GM23248 (cell line): ENCODE measurements around the gene DMAC2. TPM values are rescaled to one million over a fixed set of nuclear protein-coding genes. Genes with fewer than 3 reads are reported as not detected.
"Not testable (repeated sequence)": the region's sequence is repeated elsewhere in the genome, so short reads cannot be mapped to it uniquely, and the experiment has no call there.

Source experiments
- DNase-seq: peaks from one replicate; pipeline ENCODE4 v3.0.0-alpha.2; 2015
- H2AFZ ChIP-seq: fragments of 200-600 bp; sonication (generic); 2 replicates; pipeline ENCODE4 v1.6.1; 2016; ENCODE audit warnings: antibody characterized with exemption
- H3F3A ChIP-seq: fragments of 200-600 bp; sonication (generic); 2 replicates; pipeline ENCODE4 v1.6.1; 2016; ENCODE audit warnings: mild to moderate bottlenecking, antibody characterized with exemption, mixed run types; ENCODE audit not compliant: insufficient read depth
- H3K27ac ChIP-seq: fragments of 200-600 bp; sonication (generic); 2 replicates; pipeline ENCODE4 v1.5.1; 2016; ENCODE audit warnings: mild to moderate bottlenecking
- H3K27me3 ChIP-seq: fragments of 200-600 bp; sonication (generic); replicated peaks from 2 replicates; pipeline ENCODE4 v1.6.1; 2016; ENCODE audit warnings: mild to moderate bottlenecking; ENCODE audit not compliant: insufficient read depth
- H3K36me3 ChIP-seq: fragments of 200-600 bp; sonication (generic); 2 replicates; pipeline ENCODE4 v1.6.1; 2016; ENCODE audit warnings: low read depth, mild to moderate bottlenecking
- H3K4me1 ChIP-seq: fragments of 200-600 bp; sonication (generic); 2 replicates; pipeline ENCODE4 v1.6.1; 2016; ENCODE audit warnings: mild to moderate bottlenecking; ENCODE audit not compliant: insufficient read depth
- H3K4me2 ChIP-seq: fragments of 200-600 bp; sonication (generic); one replicate; pipeline ENCODE4 v1.6.1; 2016; ENCODE audit warnings: mild to moderate bottlenecking; ENCODE audit not compliant: unreplicated experiment
- H3K4me3 ChIP-seq: fragments of 200-600 bp; sonication (generic); 2 replicates; pipeline ENCODE4 v1.5.1; 2016; ENCODE audit warnings: mild to moderate bottlenecking
- H3K79me2 ChIP-seq: fragments of 200-600 bp; sonication (generic); 2 replicates; pipeline ENCODE4 v1.6.1; 2016; ENCODE audit warnings: mild to moderate bottlenecking; ENCODE audit not compliant: insufficient read depth
- H3K9ac ChIP-seq: fragments of 200-600 bp; sonication (generic); 2 replicates; pipeline ENCODE4 v1.6.1; 2016; ENCODE audit warnings: mild to moderate bottlenecking
- H3K9me2 ChIP-seq: fragments of 200-600 bp; sonication (generic); 2 replicates; pipeline ENCODE4 v1.6.1; 2016; ENCODE audit warnings: mixed run types, mild to moderate bottlenecking, moderate library complexity; ENCODE audit not compliant: insufficient read depth
- H3K9me3 ChIP-seq: fragments of 200-600 bp; sonication (generic); one replicate; pipeline ENCODE4 v1.6.1; 2017; ENCODE audit warnings: low read depth
- H4K20me1 ChIP-seq: fragments of 200-600 bp; sonication (generic); 2 replicates; pipeline ENCODE4 v1.6.0; 2016; ENCODE audit not compliant: insufficient read depth
- EZH2 ChIP-seq: fragments of 200-600 bp; sonication (generic); IDR thresholded peaks from 2 replicates; pipeline ENCODE4 v1.6.1; 2018; ENCODE audit warnings: antibody characterized with exemption, mild to moderate bottlenecking; ENCODE audit not compliant: insufficient read depth, poor library complexity, severe bottlenecking
- EZH2phosphoT487 ChIP-seq: fragments of 200-600 bp; sonication (generic); IDR thresholded peaks from 2 replicates; pipeline ENCODE4 v1.6.1; 2018; ENCODE audit warnings: antibody characterized with exemption, moderate library complexity, mild to moderate bottlenecking, low read depth; ENCODE audit not compliant: insufficient read depth
- WGBS, 2 experiments: methylation state at CpG; one replicate each; pipeline ENCODE4 v1.1.6; 2015 to 2017; ENCODE audit warnings: low lambda C conversion rate in 2 of 2, low coverage in 1 of 2; ENCODE audit errors: missing lambda C conversion rate in 2 of 2; 5-methylcytosine and 5-hydroxymethylcytosine counted together
- in situ Hi-C: fragments of 300-500 bp; cut with MboI; formaldehyde crosslinking; loops from 2 replicates; pipeline ENCODE4 v1.15.0; 2020
- polyA plus RNA-seq: library from polyadenylated mRNA; unstranded; fragments of >200 nt; fragmentation: Nextera tagmentation; extraction: Ambion mirVana; gene quantifications from 2 replicates; pipeline ENCODE4 v1.2.1, GENCODE V29; 2016
- small RNA-seq: library from RNA; depleted of rRNA; stranded (forward); fragments of <200 nt; gene quantifications from one replicate; pipeline ENCODE3, GENCODE V24; 2014; ENCODE audit warnings: low read depth, low replicate concordance
- total RNA-seq: library from RNA; depleted of rRNA; stranded (reverse); fragments of >200 nt; shearing (Covaris generic); gene quantifications from 2 replicates; pipeline ENCODE4 v1.2.3, GENCODE V29; 2014; rRNA removed

Gene DMAC2
- total and polyA plus RNA-seq, 2 experiments from 2014 or later: 49.2 to 52.9 TPM

GRCh38 chr19:41391618-41392017 lies 48.1 kb downstream of the DMAC2 start:
- Histone ChIP-seq H3K9ac (no peak overlapping the region), H3K9me3 (no peaks in the 10 kb centered on the region), H3K36me3 (no peaks in the 10 kb centered on the region), H3F3A (no peaks in the 10 kb centered on the region), H2AFZ (no peak overlapping the region), H3K4me2 (no peak overlapping the region), H3K4me1 (no peaks in the 10 kb centered on the region), H4K20me1 (no peaks in the 10 kb centered on the region), H3K9me2 (no peaks in the 10 kb centered on the region), H3K79me2 (peaks cover 13% of the 10 kb centered on the region), H3K27ac (no peak overlapping the region), H3K27me3 (no peaks in the 10 kb centered on the region), H3K4me3 (no peak overlapping the region)
- DNase-seq: no peak
- in situ Hi-C loops: no loop called here
- WGBS, 2 experiments: 83 to 84% methylated on average over 8 to 11 of the region's 11 CpGs
- TF ChIP-seq EZH2: no peak
- TF ChIP-seq EZH2phosphoT487: no peak

GRCh38 chr19:41386442-41386841 lies 53.3 kb downstream of the DMAC2 start:
- Histone ChIP-seq H3K79me2 (no peaks in the 10 kb centered on the region), H2AFZ (no peak overlapping the region), H3K9me2 (no peaks in the 10 kb centered on the region), H3K27ac (no peak overlapping the region), H3K4me3 (no peak overlapping the region), H3K9ac (no peak overlapping the region), H3F3A (no peaks in the 10 kb centered on the region), H3K4me2 (no peak overlapping the region), H4K20me1 (no peaks in the 10 kb centered on the region), H3K36me3 (no peaks in the 10 kb centered on the region), H3K27me3 (no peaks in the 10 kb centered on the region), H3K9me3 (no peaks in the 10 kb centered on the region), H3K4me1 (no peaks in the 10 kb centered on the region)
- no peak for DNase-seq
- TF ChIP-seq EZH2: no peak
- TF ChIP-seq EZH2phosphoT487: no peak
- in situ Hi-C loops: no loop called here
- WGBS, 2 experiments: 87 to 91% methylated on average over 13 of the region's 13 CpGs

DNA sequence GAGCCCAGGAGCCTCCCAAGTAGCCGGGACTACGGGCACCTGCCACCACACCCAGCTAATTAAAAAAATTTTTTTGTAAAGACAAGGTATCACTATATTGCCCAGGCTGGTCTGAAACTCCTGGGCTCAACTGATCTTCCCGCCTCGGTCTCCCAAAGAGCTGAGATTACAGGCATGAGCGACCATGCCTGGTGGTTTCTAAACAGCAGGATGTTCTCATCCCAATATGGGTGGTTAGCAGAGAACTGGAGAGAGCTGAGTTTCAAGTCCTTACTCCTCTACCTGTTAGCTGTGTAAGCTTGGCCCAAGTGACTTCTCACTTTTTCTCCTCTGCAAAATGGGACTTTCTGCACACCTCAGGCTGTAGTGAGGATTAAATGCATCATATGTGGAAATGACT lies 55.4 kb downstream of the DMAC2 start:
- in situ Hi-C loops: no loop called here
- no peak for DNase-seq
- 96% methylated on average over 5 of the region's 5 CpGs for WGBS, 2 experiments
- Histone ChIP-seq H3K4me2 (no peak overlapping the region), H3K9me3 (no peaks in the 10 kb centered on the region), H3F3A (peaks cover 3% of the 10 kb centered on the region; the same call in 1 of the 2 replicates), H3K9me2 (no peaks in the 10 kb centered on the region), H3K79me2 (no peaks in the 10 kb centered on the region), H3K27me3 (no peaks in the 10 kb centered on the region), H3K36me3 (no peaks in the 10 kb centered on the region), H3K4me1 (no peaks in the 10 kb centered on the region), H2AFZ (no peak overlapping the region), H4K20me1 (no peaks in the 10 kb centered on the region), H3K4me3 (no peak overlapping the region), H3K9ac (no peak overlapping the region), H3K27ac (no peak overlapping the region)
- TF ChIP-seq EZH2phosphoT487 (no peak), EZH2 (no peak)

GRCh38 chr19:41381536-41381935 lies 58.2 kb downstream of the DMAC2 start:
- H3K36me3 ChIP-seq, H3F3A ChIP-seq, H2AFZ ChIP-seq, H3K9me3 ChIP-seq, in situ Hi-C loops, H3K9me2 ChIP-seq, H3K4me2 ChIP-seq, DNase-seq, H3K9ac ChIP-seq, H4K20me1 ChIP-seq, H3K27me3 ChIP-seq, H3K79me2 ChIP-seq, H3K4me3 ChIP-seq, H3K4me1 ChIP-seq, H3K27ac ChIP-seq: not testable (repeated sequence)
- WGBS, 2 experiments: 97 to 98% methylated on average over 8 of the region's 8 CpGs

Small RNA genes lying within 50 kb of the gene (small RNA-seq; reads per million reads assigned to genes)
- not detected for gene RF00017

Other genes with a start within 250 kb of the DMAC2 start
- gene CYP2S1, start 246.7 kb downstream of the DMAC2 start, total RNA-seq: 0.13 TPM in 1 of 2 replicates, not detected in the other
- not detected in 2 replicates for gene CYP2S1, start 246.7 kb downstream of the DMAC2 start, polyA plus RNA-seq
- gene AXL, start 220.7 kb downstream of the DMAC2 start, total RNA-seq: 401 and 421 TPM in 2 replicates
- 340 and 348 TPM in 2 replicates for gene AXL, start 220.7 kb downstream of the DMAC2 start, polyA plus RNA-seq
- 107 and 111 TPM in 2 replicates for gene HNRNPUL1, start 175.5 kb downstream of the DMAC2 start, total RNA-seq
- gene HNRNPUL1, start 175.5 kb downstream of the DMAC2 start, polyA plus RNA-seq: 105 and 112 TPM in 2 replicates
- gene CCDC97, start 129.7 kb downstream of the DMAC2 start, total RNA-seq: 5.2 and 5.9 TPM in 2 replicates
- 11.4 and 12.3 TPM in 2 replicates for gene CCDC97, start 129.7 kb downstream of the DMAC2 start, polyA plus RNA-seq
- 21.4 and 23.5 TPM in 2 replicates for gene TGFB1, start 86.0 kb downstream of the DMAC2 start, total RNA-seq
- 12.4 and 13.9 TPM in 2 replicates for gene TGFB1, start 86.0 kb downstream of the DMAC2 start, polyA plus RNA-seq
- gene B9D2, start 75.8 kb downstream of the DMAC2 start, total RNA-seq: 8.1 and 9.6 TPM in 2 replicates
- gene B9D2, start 75.8 kb downstream of the DMAC2 start, polyA plus RNA-seq: 13.2 and 13.8 TPM in 2 replicates
- gene TMEM91, start 63.4 kb downstream of the DMAC2 start, total RNA-seq: 3.9 and 5.3 TPM in 2 replicates
- gene TMEM91, start 63.4 kb downstream of the DMAC2 start, polyA plus RNA-seq: 6.6 and 7.8 TPM in 2 replicates
- gene EXOSC5, start 42.6 kb downstream of the DMAC2 start, total RNA-seq: 20.7 and 21.4 TPM in 2 replicates
- gene EXOSC5, start 42.6 kb downstream of the DMAC2 start, polyA plus RNA-seq: 26.4 and 29.4 TPM in 2 replicates
- gene BCKDHA, start 42.1 kb downstream of the DMAC2 start, total RNA-seq: 26.8 and 51.0 TPM in 2 replicates
- 29.4 and 32.0 TPM in 2 replicates for gene BCKDHA, start 42.1 kb downstream of the DMAC2 start, polyA plus RNA-seq
- 5.0 and 5.9 TPM in 2 replicates for gene B3GNT8, start 12.5 kb downstream of the DMAC2 start, total RNA-seq
- gene B3GNT8, start 12.5 kb downstream of the DMAC2 start, polyA plus RNA-seq: 2.3 and 3.1 TPM in 2 replicates
- gene ERICH4, start 3.2 kb upstream of the DMAC2 start, total RNA-seq: not detected in 2 replicates
- not detected in 2 replicates for gene ERICH4, start 3.2 kb upstream of the DMAC2 start, polyA plus RNA-seq
- not detected in 2 replicates for gene CEACAM21, start 136.3 kb upstream of the DMAC2 start, total RNA-seq
- not detected in 2 replicates for gene CEACAM21, start 136.3 kb upstream of the DMAC2 start, polyA plus RNA-seq
- not detected in 2 replicates for gene CEACAM4, start 187.2 kb upstream of the DMAC2 start, total RNA-seq
- not detected in 2 replicates for gene CEACAM4, start 187.2 kb upstream of the DMAC2 start, polyA plus RNA-seq
- gene CEACAM7, start 248.4 kb upstream of the DMAC2 start, total RNA-seq: not detected in 2 replicates
- not detected in 2 replicates for gene CEACAM7, start 248.4 kb upstream of the DMAC2 start, polyA plus RNA-seq